PC-3 (cell line): ENCODE measurements around the gene THSD8.

ENCODE experiments used
- EZH2phosphoT487 ChIP-seq: fragments of 300-600 bp; sonication (generic); IDR thresholded peaks from 2 replicates; pipeline ENCODE4 v1.6.1; 2018; ENCODE audit warnings: mild to moderate bottlenecking, antibody characterized with exemption, low read length, borderline replicate concordance
- TF ChIP-seq, protein P1 (sequence below): fragments of 300-600 bp; sonication (generic); conservative IDR thresholded peaks from 2 replicates; pipeline ENCODE4 v1.5.1; 2017; ENCODE audit warnings: antibody characterized with exemption, low read depth, mild to moderate bottlenecking, low read length

DNA sequence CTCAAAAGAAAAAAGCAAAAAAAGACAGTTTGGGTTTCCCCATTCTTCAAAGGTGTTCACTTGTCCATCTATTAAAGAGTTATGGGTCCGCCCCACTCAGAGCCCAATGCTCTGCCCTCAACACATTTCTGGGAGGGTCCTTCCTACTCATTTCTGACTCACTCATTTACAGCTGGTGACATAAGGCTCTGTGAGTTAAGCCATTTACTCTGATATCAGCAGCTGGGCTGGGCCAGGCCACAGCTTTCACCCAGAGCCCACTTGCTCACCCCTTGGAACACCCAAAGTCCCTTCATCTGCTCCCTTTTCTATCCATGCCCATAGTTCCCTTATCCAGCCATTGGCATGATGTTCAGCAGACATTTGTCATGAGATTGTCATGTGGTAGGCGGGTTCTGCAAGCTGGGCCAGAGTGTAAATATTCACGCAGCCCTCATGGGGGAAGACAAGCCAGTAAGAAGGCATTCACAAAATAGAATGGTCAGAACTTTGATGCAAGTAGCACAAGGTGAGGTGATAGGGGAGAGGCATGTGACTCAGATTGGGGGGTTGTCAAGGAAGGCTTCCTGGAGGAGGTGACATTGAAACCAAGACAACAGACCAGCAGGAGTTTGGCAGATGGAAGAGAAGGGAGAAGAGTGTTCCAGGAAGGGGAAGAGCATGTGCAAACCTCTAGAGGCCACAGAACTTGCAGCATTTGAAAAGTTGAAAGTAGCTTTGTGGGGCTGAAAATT lies 42.3 kb downstream of the THSD8 start:
- TF ChIP-seq, protein P1, sequence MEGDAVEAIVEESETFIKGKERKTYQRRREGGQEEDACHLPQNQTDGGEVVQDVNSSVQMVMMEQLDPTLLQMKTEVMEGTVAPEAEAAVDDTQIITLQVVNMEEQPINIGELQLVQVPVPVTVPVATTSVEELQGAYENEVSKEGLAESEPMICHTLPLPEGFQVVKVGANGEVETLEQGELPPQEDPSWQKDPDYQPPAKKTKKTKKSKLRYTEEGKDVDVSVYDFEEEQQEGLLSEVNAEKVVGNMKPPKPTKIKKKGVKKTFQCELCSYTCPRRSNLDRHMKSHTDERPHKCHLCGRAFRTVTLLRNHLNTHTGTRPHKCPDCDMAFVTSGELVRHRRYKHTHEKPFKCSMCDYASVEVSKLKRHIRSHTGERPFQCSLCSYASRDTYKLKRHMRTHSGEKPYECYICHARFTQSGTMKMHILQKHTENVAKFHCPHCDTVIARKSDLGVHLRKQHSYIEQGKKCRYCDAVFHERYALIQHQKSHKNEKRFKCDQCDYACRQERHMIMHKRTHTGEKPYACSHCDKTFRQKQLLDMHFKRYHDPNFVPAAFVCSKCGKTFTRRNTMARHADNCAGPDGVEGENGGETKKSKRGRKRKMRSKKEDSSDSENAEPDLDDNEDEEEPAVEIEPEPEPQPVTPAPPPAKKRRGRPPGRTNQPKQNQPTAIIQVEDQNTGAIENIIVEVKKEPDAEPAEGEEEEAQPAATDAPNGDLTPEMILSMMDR, result no peak
- no peak for TF ChIP-seq EZH2phosphoT487
